ENCODE results near the gene APEX1. TPM values are rescaled to one million over a fixed set of nuclear protein-coding genes. Genes with fewer than 3 reads are reported as not detected.

Gene APEX1
- total RNA-seq, 1 donor from 2014 or later = 76.6 TPM

GRCh38 chr14:20419419-20419818 lies 35.6 kb upstream of the APEX1 start:
- no peak overlapping the region for H3K27ac ChIP-seq
- no peak overlapping the region for H3K4me2 ChIP-seq
- peaks cover 3% of the 10 kb centered on the region for H3K4me1 Mint-ChIP-seq
- no peaks in the 10 kb centered on the region for H4K20me1 ChIP-seq (ENCODE audit: low read depth)
- no peaks in the 10 kb centered on the region for H3K36me3 Mint-ChIP-seq
- no peak for DNase-seq (ENCODE audit: low spot score)
- H3K4me1 ChIP-seq = no peaks in the 10 kb centered on the region
- TF ChIP-seq EZH2phosphoT487 (IDR thresholded peaks at IDR 0.05) (no peak), CTCF (IDR thresholded peaks at IDR 0.05) (no peak), EZH2 (IDR thresholded peaks at IDR 0.05) (no peak)
- no peaks in the 10 kb centered on the region for H3K36me3 ChIP-seq
- H3K27me3 Mint-ChIP-seq (ENCODE audit: insufficient read depth, low read depth) = no peaks in the 10 kb centered on the region
- H2AFZ ChIP-seq (replicated peaks) = no peak overlapping the region
- no peak overlapping the region for H3K27ac Mint-ChIP-seq
- H3F3A ChIP-seq (ENCODE audit: low read depth) = no peaks in the 10 kb centered on the region
- H3K4me3 ChIP-seq = no peak overlapping the region
- no peaks in the 10 kb centered on the region for H3K9me3 Mint-ChIP-seq
- no peaks in the 10 kb centered on the region for H3K27me3 ChIP-seq
- no peaks in the 10 kb centered on the region for H3K79me2 ChIP-seq (ENCODE audit: low read depth)
- no peak overlapping the region for H3K9ac ChIP-seq
- no peak overlapping the region for H3K4me3 Mint-ChIP-seq
- no peaks in the 10 kb centered on the region for H3K9me3 ChIP-seq (ENCODE audit: low read depth)

GRCh38 chr14:20421267-20421666 lies 33.8 kb upstream of the APEX1 start:
- no peaks in the 10 kb centered on the region for H4K20me1 ChIP-seq (ENCODE audit: low read depth)
- H3K4me2 ChIP-seq = no peak overlapping the region
- H2AFZ ChIP-seq (replicated peaks) = no peak overlapping the region
- H3K4me1 ChIP-seq = no peaks in the 10 kb centered on the region
- H3K36me3 ChIP-seq = no peaks in the 10 kb centered on the region
- H3K36me3 Mint-ChIP-seq = no peaks in the 10 kb centered on the region
- TF ChIP-seq EZH2 (IDR thresholded peaks at IDR 0.05) (no peak), CTCF (IDR thresholded peaks at IDR 0.05) (no peak), EZH2phosphoT487 (IDR thresholded peaks at IDR 0.05) (no peak)
- H3K4me1 Mint-ChIP-seq = no peaks in the 10 kb centered on the region
- H3K27me3 ChIP-seq = no peaks in the 10 kb centered on the region
- no peak overlapping the region for H3K4me3 ChIP-seq
- no peaks in the 10 kb centered on the region for H3K79me2 ChIP-seq (ENCODE audit: low read depth)
- H3K27ac Mint-ChIP-seq = no peak overlapping the region
- H3F3A ChIP-seq (ENCODE audit: low read depth) = no peaks in the 10 kb centered on the region
- H3K9me3 Mint-ChIP-seq = no peaks in the 10 kb centered on the region
- H3K9me3 ChIP-seq (ENCODE audit: low read depth) = no peaks in the 10 kb centered on the region
- no peak for DNase-seq (ENCODE audit: low spot score)
- no peak overlapping the region for H3K4me3 Mint-ChIP-seq
- H3K9ac ChIP-seq = no peak overlapping the region
- H3K27ac ChIP-seq = no peak overlapping the region
- H3K27me3 Mint-ChIP-seq (ENCODE audit: insufficient read depth, low read depth) = no peaks in the 10 kb centered on the region

- Histone ChIP-seq H4K20me1 (ENCODE audit: low read depth) (no peaks in the 10 kb centered on the region), H3K4me1 (no peaks in the 10 kb centered on the region), H3K79me2 (ENCODE audit: low read depth) (no peaks in the 10 kb centered on the region), H2AFZ (replicated peaks) (no peak overlapping the region), H3K4me2 (no peak overlapping the region), H3F3A (ENCODE audit: low read depth) (no peaks in the 10 kb centered on the region), H3K9ac (no peak overlapping the region), H3K9me3 (ENCODE audit: low read depth) (no peaks in the 10 kb centered on the region), H3K36me3 (no peaks in the 10 kb centered on the region), H3K27ac (no peak overlapping the region), H3K27me3 (no peaks in the 10 kb centered on the region), H3K4me3 (no peak overlapping the region)
- Mint-ChIP-seq H3K4me1 (no peaks in the 10 kb centered on the region), H3K9me3 (no peaks in the 10 kb centered on the region), H3K4me3 (no peak overlapping the region), H3K27ac (no peak overlapping the region), H3K36me3 (no peaks in the 10 kb centered on the region), H3K27me3 (ENCODE audit: insufficient read depth, low read depth) (peaks cover 1% of the 10 kb centered on the region)
- no peak for DNase-seq (ENCODE audit: low spot score)
- TF ChIP-seq EZH2phosphoT487 (IDR thresholded peaks at IDR 0.05) = no peak
- TF ChIP-seq CTCF (IDR thresholded peaks at IDR 0.05) = no peak
- no peak for TF ChIP-seq EZH2 (IDR thresholded peaks at IDR 0.05)
These were observed 32.1 kb upstream of the APEX1 start for GRCh38 chr14:20422886-20423285.
